WI38 (cell line): ENCODE measurements around the gene KRTAP10-6.
"Not testable (repeated sequence)": the region's sequence is repeated elsewhere in the genome, so short reads cannot be mapped to it uniquely, and the experiment has no call there.

Experiments
- H3K4me3 ChIP-seq: 2 replicates; pipeline ENCODE4 v1.5.1; 2011; ENCODE audit warnings: low read depth, mild to moderate bottlenecking, control low read depth, low read length
- CTCF ChIP-seq: IDR thresholded peaks from 2 replicates; pipeline ENCODE4 v1.5.1; 2012; ENCODE audit warnings: low read depth, mild to moderate bottlenecking, control low read depth, low read length

The KRTAP10-6 gene

GRCh38 chr21:44581158-44581557 is 11.1 kb downstream of the KRTAP10-6 start:
- no peak overlapping the region for H3K4me3 ChIP-seq
- no peak for TF ChIP-seq CTCF

GRCh38 chr21:44580231-44580821 is 12.0 kb downstream of the KRTAP10-6 start, which contains the start of gene KRTAP10-5:
Gene KRTAP10-5 (minus strand): TSS chr21:44580604. CDS start chr21:44580578, 26 bp downstream.
- H3K4me3 ChIP-seq, result not testable (repeated sequence)

GRCh38 chr21:44579833-44580144 is 12.5 kb downstream of the KRTAP10-6 start:
- TF ChIP-seq CTCF, result no peak

GRCh38 chr21:44579056-44579832 is 13.1 kb downstream of the KRTAP10-6 start:
- H3K4me3 ChIP-seq, result no peak overlapping the region
- no peak for TF ChIP-seq CTCF

More at GRCh38 chr21:44579833-44580144, 12.5 kb downstream of the KRTAP10-6 start:
- H3K4me3 ChIP-seq, result no peak overlapping the region

GRCh38 chr21:44578371-44579055 is 13.8 kb downstream of the KRTAP10-6 start:
- TF ChIP-seq CTCF, result no peak
- H3K4me3 ChIP-seq, result no peak overlapping the region

GRCh38 chr21:44576025-44576420 is 16.3 kb downstream of the KRTAP10-6 start:
- TF ChIP-seq CTCF, result no peak
- H3K4me3 ChIP-seq, result no peak overlapping the region

- no peak for TF ChIP-seq CTCF
- no peak overlapping the region for H3K4me3 ChIP-seq
Measured at GRCh38 chr21:44575307-44576024, 16.8 kb downstream of the KRTAP10-6 start.
